RPMI7951 (cell line): ENCODE measurements around the gene ZNF841. TPM values are rescaled to one million over a fixed set of nuclear protein-coding genes. Genes with fewer than 3 reads are reported as not detected.
"Not testable (repeated sequence)": the region's sequence is repeated elsewhere in the genome, so short reads cannot be mapped to it uniquely, and the experiment has no call there.

Source experiments
- DNase-seq: peaks from one replicate; pipeline ENCODE4 v3.0.0-alpha.2; 2012; ENCODE audit warnings: low read depth
- total RNA-seq: library from RNA; depleted of rRNA; stranded (reverse); fragments of >200 nt; shearing (Covaris generic); gene quantifications from 2 replicates; pipeline ENCODE4 v1.2.3, GENCODE V29; 2014; rRNA removed

The ZNF841 gene
- total RNA-seq, 1 experiment from 2014 or later = 11.9 TPM

GRCh38 chr19:52066258-52066863, 29.2 kb downstream of the ZNF841 start:
- no peak for DNase-seq

- no peak for DNase-seq
Measured at GRCh38 chr19:52065399-52065798, 30.2 kb downstream of the ZNF841 start.

- not testable (repeated sequence) for DNase-seq
Measured at GRCh38 chr19:52056480-52056879, 39.1 kb downstream of the ZNF841 start.

GRCh38 chr19:52051736-52052135, 43.8 kb downstream of the ZNF841 start:
- not testable (repeated sequence) for DNase-seq

GRCh38 chr19:52048555-52049501, 46.7 kb downstream of the ZNF841 start, which contains the start of gene ZNF432:
Gene ZNF432, minus strand, starts transcription at chr19:52048838. Its CDS starts 1,970 bp downstream, at chr19:52046868.
- DNase-seq = peak; percentile 90

GRCh38 chr19:52039169-52039568, 56.4 kb downstream of the ZNF841 start:
- no peak for DNase-seq

- peak; percentile 25 for DNase-seq
Measured at GRCh38 chr19:52034051-52034728, 61.4 kb downstream of the ZNF841 start.

GRCh38 chr19:52028780-52029123, 66.8 kb downstream of the ZNF841 start:
- DNase-seq = no peak

- DNase-seq = peak; percentile 89
Measured at GRCh38 chr19:52028027-52028779, 67.4 kb downstream of the ZNF841 start, which contains the start of gene ZNF614. Gene ZNF614, minus strand, starts transcription at chr19:52028379. Its CDS starts 2,634 bp downstream, at chr19:52025745.

- DNase-seq = not testable (repeated sequence)
Measured at GRCh38 chr19:52026255-52026990, 69.1 kb downstream of the ZNF841 start.

- DNase-seq = not testable (repeated sequence)
Measured at GRCh38 chr19:52024478-52024877, 71.1 kb downstream of the ZNF841 start.

GRCh38 chr19:52022193-52022592, 73.4 kb downstream of the ZNF841 start:
- no peak for DNase-seq

- DNase-seq = no peak
Measured at GRCh38 chr19:52020506-52020905, 75.1 kb downstream of the ZNF841 start.

Other genes with a start within 250 kb of the ZNF841 start
- gene ZNF577, start 207.8 kb downstream of the ZNF841 start, total RNA-seq = 3.3 and 3.7 TPM in 2 replicates
- 7.8 and 10.1 TPM in 2 replicates for gene ZNF649, start 190.7 kb downstream of the ZNF841 start, total RNA-seq
- 3.7 and 4.6 TPM in 2 replicates for gene ZNF613, start 168.3 kb downstream of the ZNF841 start, total RNA-seq
- gene ZNF350, start 108.9 kb downstream of the ZNF841 start, total RNA-seq = 7.7 and 8.8 TPM in 2 replicates
- gene ZNF615, start 87.6 kb downstream of the ZNF841 start, total RNA-seq = 10.9 and 16.6 TPM in 2 replicates
- gene ZNF614, start 67.4 kb downstream of the ZNF841 start, total RNA-seq = 14.2 and 15.4 TPM in 2 replicates
- 7.1 and 7.6 TPM in 2 replicates for gene ZNF432, start 46.9 kb downstream of the ZNF841 start, total RNA-seq
- 7.8 and 8.0 TPM in 2 replicates for gene ZNF616, start 44.2 kb upstream of the ZNF841 start, total RNA-seq
- gene ZNF836, start 75.9 kb upstream of the ZNF841 start, total RNA-seq = 5.9 and 7.7 TPM in 2 replicates
- 137 and 233 TPM in 2 replicates for gene PPP2R1A, start 94.3 kb upstream of the ZNF841 start, total RNA-seq
- gene ZNF766, start 173.8 kb upstream of the ZNF841 start, total RNA-seq = 11.7 and 13.8 TPM in 2 replicates
- 8.7 and 10.8 TPM in 2 replicates for gene ZNF480, start 201.4 kb upstream of the ZNF841 start, total RNA-seq
- gene ZNF610, start 240.5 kb upstream of the ZNF841 start, total RNA-seq = 1.4 and 1.6 TPM in 2 replicates